Hematopoietic multipotent progenitor cell treated with erythropoietin and hydrocortisone succinate and interleukin-3 and kit ligand, for 15 days (in vitro differentiated cells): ENCODE results near the gene KRT35.
"Not testable (repeated sequence)": the region's sequence is repeated elsewhere in the genome, so short reads cannot be mapped to it uniquely, and the experiment has no call there.

Experiments used
- DNase-seq: peaks from one replicate; pipeline ENCODE4 v3.0.0-alpha.2; 2015; ENCODE audit warnings: low spot score

Gene KRT35

GRCh38 chr17:41453066-41453465 lies 27.9 kb downstream of the KRT35 start:
- DNase-seq = no peak

DNA sequence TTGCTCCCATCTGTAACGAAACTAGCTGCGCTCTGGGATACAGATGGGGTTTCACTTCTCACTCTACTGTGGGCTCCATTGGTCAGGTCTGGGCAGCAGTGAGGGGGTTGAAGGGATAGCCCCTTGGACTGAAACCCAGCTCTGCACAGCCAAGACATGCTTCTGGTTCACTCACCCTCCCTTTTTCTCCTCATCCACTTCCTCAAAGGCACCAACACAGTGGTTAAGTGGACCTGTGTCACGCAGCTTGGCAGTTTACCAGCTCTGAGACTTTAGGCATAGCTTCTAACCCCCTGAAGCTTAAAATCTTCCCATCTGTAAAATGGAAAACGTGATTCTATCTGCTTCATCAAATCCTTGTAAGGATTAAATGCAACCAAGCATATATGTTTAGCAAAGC lies 28.7 kb downstream of the KRT35 start:
- DNase-seq = no peak

DNA sequence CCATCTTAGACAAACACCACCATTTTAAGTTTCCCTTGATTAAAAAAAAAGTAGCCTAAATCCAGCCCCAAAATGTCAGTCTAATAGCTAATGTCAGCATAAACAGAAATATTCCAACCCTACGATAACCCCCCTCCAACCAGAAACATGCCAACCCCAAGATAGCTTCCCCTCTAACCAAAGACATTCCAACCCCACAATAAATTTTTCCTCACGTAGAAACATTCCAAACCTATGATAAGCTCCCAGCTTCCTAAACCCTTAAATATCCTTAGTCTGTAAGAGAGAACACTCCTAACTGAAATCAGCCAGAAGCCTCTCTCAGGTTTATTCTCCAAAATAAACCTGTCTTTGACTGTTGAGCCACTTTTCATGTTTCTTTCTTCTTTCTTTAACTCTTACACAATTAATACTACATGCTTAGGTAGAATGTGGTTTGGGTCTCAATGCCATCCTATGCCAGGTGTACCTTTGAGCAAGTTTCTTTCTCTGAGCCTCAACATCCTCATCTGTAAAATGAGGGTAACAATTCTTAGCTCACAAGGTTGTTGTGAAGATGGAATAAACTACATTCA lies 29.7 kb downstream of the KRT35 start:
- no peak for DNase-seq

GRCh38 chr17:41449008-41449407 lies 31.9 kb downstream of the KRT35 start:
- DNase-seq = no peak

- DNase-seq = no peak
Measured at GRCh38 chr17:41448506-41448905, 32.4 kb downstream of the KRT35 start.

- no peak for DNase-seq
Measured at GRCh38 chr17:41446806-41447205, 34.1 kb downstream of the KRT35 start.

DNA sequence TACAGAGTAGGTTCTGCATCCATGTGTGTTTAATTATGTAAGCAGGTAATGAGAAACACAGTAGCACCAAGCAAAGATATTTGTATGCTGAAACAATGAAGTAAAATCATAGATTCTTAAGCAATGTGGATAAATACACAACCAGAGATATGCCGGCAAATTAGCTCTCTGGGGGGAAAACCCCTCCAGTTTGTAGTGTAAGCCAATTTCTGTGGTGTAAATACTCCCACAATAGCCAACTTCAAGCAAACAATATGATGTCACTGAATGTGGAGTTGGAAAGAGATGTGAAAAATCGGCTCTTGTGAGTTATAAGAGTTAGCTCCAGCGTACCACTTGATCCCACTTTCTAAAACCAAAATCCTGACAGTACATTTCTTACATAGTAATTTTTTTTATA lies 36.3 kb downstream of the KRT35 start:
- DNase-seq = no peak

- DNase-seq = no peak
Measured at GRCh38 chr17:41444186-41444585, 36.8 kb downstream of the KRT35 start.

DNA sequence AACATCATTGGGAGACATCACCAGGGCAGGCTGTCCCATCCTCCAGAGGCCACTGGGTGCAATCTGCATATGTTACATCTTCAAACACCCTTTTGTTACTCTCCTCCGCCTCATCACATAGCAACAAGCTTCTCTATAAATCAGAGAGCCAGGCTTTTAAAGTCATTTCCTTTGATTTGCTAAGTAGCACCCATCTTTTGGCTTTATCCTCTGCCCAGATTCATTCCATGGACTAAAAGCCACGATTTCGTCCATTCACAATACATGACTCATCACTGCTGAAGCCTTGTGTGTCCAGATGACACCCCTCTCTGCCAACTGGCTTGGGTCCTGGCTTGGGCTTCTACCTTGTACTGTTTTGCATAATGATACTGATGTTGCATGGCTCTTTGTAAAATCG lies 38.2 kb downstream of the KRT35 start:
- no peak for DNase-seq

GRCh38 chr17:41440531-41441033 lies 40.4 kb downstream of the KRT35 start, which contains the start of gene KRT38:
KRT38 (minus strand) TSS chr17:41440983; CDS start chr17:41440921, 62 bp downstream.
- no peak for DNase-seq

GRCh38 chr17:41439375-41439774 lies 41.6 kb downstream of the KRT35 start:
- no peak for DNase-seq

GRCh38 chr17:41437769-41438168 lies 43.2 kb downstream of the KRT35 start:
- DNase-seq = no peak

DNA sequence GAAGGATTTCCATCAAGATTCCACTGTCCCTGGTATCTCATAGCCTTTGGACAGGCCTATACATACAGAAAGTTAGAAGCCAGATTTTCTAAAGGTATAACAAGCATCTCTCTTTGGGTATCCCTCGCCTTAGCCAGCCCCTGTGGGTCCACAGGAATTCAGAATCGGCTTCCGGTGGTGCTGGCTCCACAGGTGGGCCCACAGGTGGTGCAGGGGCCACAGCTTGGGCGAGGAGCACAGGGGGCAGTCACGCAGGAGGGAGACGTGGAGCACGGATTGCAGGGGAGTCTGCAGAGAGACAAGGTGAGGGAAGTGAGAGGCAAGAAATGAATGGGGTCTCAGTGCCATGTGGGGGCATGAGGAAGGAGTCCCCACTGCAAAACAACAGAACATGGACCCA lies 43.7 kb downstream of the KRT35 start:
- DNase-seq = no peak

- no peak for DNase-seq
Measured at GRCh38 chr17:41434415-41434814, 46.5 kb downstream of the KRT35 start.

GRCh38 chr17:41434005-41434404 lies 46.9 kb downstream of the KRT35 start:
- DNase-seq = no peak

DNA sequence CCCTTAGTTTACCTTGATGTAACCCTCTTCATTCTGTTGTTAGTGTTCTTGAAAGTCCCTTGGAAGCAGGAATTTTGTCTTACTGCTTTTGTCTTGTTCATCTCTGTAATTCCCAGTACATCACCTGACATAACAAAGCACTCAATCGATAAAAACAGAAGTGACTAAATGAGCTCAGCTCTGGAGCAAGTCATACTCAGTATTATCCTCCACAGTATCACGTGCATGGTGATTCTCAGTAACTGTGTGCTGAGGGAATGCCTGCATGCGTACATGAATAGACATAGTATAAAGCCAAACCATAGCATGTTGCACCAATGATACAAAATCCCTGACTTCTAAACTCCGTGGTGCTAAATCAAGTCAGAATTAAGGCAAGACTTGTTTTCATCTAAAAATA lies 47.4 kb downstream of the KRT35 start:
- no peak for DNase-seq

DNA sequence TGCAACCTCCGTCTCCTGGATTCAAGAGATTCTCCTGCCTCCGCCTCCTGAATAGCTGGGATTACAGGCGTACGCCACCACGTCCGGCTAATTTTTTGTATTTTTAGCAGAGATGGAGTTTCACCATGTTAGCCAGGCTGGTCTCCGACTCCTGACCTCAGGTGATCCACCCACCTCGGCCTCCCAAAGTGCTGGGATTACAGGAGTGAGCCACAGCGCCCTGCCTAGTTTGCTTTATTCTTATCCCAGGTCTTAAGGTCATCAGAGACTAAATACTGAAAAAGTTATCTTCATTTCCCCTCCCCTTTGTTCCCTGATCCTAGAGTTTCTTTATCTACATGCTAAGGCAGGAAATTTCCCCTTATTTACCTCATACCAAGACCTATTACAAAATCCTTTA lies 50.6 kb downstream of the KRT35 start:
- not testable (repeated sequence) for DNase-seq

GRCh38 chr17:41429667-41430066 lies 51.3 kb downstream of the KRT35 start:
- no peak for DNase-seq

- DNase-seq = no peak
Measured at GRCh38 chr17:41428591-41429291, 52.2 kb downstream of the KRT35 start.
